DMS153 treated with DMSO at 0.1 percent for 48 hours (cell line): ENCODE measurements around the gene NRXN3.
A peak's percentile ranks its signal among the peaks of the same experiment; 100 is the strongest.

Experiments used
- DNase-seq: peaks from one replicate; lab custom pipeline; 2025; ENCODE audit not compliant: unreplicated experiment; lab: John Stamatoyannopoulos, UW

NRXN3 gene

DNA sequence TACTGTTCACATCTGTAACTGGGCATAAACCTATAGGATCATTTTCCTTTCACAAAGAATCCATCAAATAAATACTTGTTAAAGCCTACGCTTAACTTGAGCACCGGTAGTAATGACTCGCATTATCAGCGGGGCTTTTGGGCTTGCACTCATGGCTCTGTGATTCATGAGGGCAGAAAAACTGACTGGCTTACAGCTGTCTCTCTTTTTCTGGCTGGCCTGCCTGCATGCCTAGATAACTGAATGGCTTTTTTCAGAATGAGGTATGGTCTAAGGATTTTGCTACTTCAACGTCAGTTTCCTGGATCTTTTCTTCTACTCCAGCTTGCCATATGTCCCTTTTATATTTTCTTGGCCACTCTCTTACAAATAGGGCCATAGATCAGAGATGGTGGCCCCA lies 531.1 kb downstream of the NRXN3 start:
- no peak for DNase-seq

DNA sequence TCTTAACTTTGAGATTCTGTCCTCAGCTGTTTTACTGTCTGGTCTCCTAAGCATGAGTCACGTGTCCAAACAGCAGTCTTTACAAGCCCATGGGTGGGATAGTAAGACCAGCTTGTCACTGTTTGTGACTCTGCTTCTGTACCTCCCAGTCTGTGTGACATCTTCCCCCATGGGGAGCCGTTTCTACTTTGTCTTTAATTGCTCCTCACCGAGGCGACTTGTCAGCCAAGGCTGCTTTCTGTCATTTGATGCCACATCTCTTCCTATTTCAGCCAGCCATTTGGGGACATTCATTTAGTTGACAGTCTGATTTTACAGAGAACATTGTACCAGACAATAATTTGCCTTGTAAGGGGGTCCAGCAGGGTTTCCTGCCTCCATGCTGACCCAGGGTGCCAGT lies 534.8 kb downstream of the NRXN3 start:
- no peak for DNase-seq

GRCh38 chr14:78705989-78706388 lies 535.8 kb downstream of the NRXN3 start:
- DNase-seq, result no peak

- no peak for DNase-seq
Observed at GRCh38 chr14:78709795-78710557, 539.8 kb downstream of the NRXN3 start.

DNA sequence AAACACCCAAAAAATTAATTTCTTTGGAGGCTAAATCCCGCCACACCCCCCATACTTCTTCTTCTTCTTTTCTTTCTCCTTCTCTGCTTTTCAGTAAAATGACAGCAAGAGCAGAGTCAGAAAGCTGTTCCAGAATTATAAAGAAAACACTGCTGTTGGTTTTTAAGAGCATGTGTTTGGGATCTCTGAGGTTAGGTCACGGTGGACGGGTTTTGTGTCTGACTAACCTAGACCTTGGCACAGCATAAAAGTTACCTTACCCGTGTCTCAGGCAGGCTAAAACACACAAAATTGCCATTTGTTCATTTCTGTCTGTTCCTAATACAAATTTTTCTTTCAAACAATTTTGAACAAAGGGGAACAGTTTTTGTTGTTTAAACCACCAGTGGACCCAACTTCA lies 540.8 kb downstream of the NRXN3 start:
- no peak for DNase-seq

- DNase-seq, result no peak
Observed at GRCh38 chr14:78713716-78714115, 543.5 kb downstream of the NRXN3 start.

- DNase-seq, result no peak
Observed at GRCh38 chr14:78714711-78715110, 544.5 kb downstream of the NRXN3 start.

GRCh38 chr14:78721756-78722480 lies 551.7 kb downstream of the NRXN3 start:
- DNase-seq, result peak; percentile 66

GRCh38 chr14:78725086-78725485 lies 554.9 kb downstream of the NRXN3 start:
- DNase-seq, result no peak

DNA sequence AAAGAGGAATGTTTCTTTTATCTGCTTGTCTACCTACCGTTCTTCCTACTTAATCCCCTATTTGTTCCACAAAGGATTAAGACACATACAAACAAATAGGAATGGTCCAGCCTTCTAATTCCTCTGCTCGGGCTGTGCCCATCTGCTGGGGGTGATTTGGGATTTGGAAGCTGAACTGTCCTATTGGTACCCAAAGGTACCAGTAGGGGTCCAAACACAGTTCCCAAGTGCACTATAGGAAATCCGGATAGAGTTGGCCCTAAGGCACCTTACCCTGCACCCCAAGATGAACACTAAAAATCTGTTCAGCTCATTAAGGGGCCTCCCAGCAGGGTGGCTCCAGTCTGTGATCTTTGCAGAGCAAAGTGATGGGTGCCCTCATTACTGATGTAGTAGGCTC lies 566.9 kb downstream of the NRXN3 start:
- no peak for DNase-seq

DNA sequence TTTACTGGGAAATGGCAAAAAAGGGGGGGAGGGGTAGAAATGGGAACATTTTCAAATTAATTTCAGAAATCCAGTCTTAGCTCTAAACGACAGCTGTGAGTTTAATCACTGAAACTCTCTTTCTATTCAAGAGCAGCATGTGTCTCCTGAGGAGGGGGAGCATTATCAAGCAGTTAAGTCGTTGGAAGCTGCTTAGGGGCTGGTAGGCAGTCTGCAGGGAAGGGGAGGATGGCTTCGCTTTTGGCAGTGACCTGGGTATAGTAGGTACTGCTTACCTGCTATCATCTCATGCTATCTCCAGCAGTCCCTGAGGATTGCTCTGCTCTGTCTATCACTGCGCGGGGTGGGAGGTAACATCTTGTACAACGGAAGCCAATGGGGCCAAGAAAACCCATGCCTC lies 567.4 kb downstream of the NRXN3 start:
- no peak for DNase-seq

GRCh38 chr14:78746086-78746595 lies 576.0 kb downstream of the NRXN3 start:
- no peak for DNase-seq

GRCh38 chr14:78747813-78748212 lies 577.6 kb downstream of the NRXN3 start:
- DNase-seq, result no peak

GRCh38 chr14:78752518-78753188 lies 582.5 kb downstream of the NRXN3 start:
- peak; percentile 12 for DNase-seq

DNA sequence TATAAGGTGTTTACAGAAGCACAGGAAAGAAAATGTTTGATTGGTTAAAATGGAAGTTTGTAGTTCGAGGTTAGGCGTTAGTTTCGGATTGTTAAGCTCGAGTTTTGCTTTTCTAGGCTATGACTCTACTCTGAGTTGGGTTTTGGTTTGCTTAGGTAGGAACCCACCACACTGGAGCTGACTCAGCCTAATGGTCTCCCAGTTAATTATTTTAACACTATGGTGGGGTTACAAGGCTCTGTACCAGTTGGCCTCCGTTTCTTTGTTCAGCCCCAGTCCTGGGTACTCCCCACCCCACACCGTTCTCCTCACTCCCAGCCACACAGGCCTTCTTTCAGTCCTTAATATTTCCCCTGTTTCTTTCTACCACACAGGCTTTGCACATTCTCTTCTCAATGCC lies 583.9 kb downstream of the NRXN3 start:
- no peak for DNase-seq

DNA sequence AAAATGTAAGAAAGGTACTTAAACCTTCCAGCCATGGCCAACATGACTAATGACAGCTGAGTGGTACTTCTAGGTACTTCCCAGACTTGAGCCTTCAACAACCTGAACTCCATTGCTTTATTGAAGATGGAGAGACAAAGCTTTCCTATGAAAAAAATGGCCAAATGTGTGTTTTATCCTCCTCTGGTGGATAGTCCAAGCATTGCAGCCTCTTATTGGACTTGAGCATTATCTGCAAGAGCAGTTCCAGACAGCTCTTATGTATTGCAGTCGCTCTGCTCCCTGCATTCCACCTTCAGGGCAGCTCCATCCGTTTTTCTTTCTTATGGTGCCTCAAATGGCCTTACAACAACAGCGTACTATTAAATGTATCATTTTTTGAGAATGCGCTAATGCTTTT lies 588.2 kb downstream of the NRXN3 start:
- no peak for DNase-seq

GRCh38 chr14:78762331-78762730 lies 592.2 kb downstream of the NRXN3 start:
- no peak for DNase-seq

- DNase-seq, result no peak
Observed at GRCh38 chr14:78763746-78764145, 593.6 kb downstream of the NRXN3 start.

DNA sequence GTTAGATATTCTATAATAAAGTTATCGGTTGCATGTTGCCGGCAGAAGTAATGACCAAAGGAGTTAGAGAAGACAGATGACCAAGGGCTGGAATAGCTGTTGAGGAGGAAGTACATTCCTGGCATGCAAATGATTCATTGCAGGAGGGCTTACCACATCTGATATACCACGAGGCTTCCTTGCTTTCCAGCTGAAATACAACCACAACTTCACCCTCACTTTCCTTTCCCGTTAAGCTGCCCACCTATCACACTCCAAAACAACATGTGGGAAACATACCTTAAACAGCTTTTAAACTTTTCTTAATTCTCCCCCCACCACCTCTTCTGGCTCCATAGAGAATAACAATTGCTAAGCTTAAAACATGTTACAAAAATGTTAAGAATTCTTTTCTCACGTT lies 594.1 kb downstream of the NRXN3 start:
- DNase-seq, result no peak

- no peak for DNase-seq
Observed at GRCh38 chr14:78764645-78765044, 594.5 kb downstream of the NRXN3 start.

DNA sequence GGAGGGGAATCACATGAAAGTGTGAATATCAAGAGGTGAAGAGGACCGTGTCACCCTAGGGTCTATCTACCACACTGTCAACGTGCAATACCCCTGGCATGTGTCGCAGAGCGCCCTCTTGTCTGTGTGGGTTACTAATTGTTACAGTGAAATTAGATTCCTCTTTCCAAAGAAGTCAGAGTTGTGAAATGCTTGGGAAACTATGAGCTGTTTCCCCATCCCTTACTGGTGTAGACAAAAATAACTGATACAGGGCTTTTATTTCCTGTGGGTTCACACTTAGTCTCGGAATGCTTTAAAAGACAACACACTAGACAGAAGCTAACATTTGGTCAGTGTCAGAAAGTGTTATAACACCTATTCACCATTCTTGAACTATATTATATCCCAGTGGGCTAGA lies 597.3 kb downstream of the NRXN3 start:
- DNase-seq, result no peak

DNA sequence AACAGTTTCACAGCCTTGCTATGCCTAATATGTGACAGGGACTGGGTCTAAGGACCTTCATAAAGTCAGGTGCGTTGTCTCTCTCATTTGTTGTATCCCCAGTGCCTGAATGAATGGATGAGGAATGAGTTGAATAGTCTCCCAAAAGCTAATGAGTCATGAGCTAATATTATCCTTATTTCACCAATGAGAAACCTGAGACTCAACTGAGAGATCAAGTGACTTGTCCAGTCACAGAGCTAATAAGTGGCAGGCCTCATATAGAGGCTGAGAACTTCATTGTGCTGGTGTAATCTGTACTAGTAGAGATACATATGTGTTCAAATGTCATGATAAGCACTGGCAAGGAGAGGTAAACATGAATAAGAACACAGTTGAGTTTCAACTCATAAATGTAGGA lies 612.4 kb downstream of the NRXN3 start:
- DNase-seq, result no peak
